Calu3 (cell line): Measurements from ENCODE around the gene TSGA10. TPM values are rescaled to one million over a fixed set of nuclear protein-coding genes. Genes with fewer than 3 reads are reported as not detected.

Source experiments
- BruUV-seq: library from RNA; stranded (reverse); fragments of 400-500 nt; replicated peaks from 2 replicates; lab custom pipeline; 2021; lab: Mats Ljungman, UMichigan
- CTCF ChIA-PET: fragments of 300-600 bp; sonication (Branson Sonifier 250); formaldehyde crosslinking; loops from one replicate; lab custom pipeline; 2022; ENCODE audit warnings: antibody characterized with exemption; lab: Charles Lee
- DNase-seq: peaks from one replicate; pipeline ENCODE4 v3.0.0; 2022
- H3K27ac Mint-ChIP-seq: one replicate; pipeline ENCODE4 v1.8.0; 2022; ENCODE audit warnings: mixed read lengths; ENCODE audit not compliant: unreplicated experiment
- H3K27me3 Mint-ChIP-seq: one replicate; pipeline ENCODE4 v1.8.0; 2022; ENCODE audit warnings: mixed read lengths; ENCODE audit not compliant: unreplicated experiment
- H3K36me3 Mint-ChIP-seq: one replicate; pipeline ENCODE4 v1.8.0; 2022; ENCODE audit warnings: mild to moderate bottlenecking, moderate library complexity, mixed read lengths; ENCODE audit not compliant: insufficient read depth, unreplicated experiment
- H3K4me1 Mint-ChIP-seq: one replicate; pipeline ENCODE4 v1.8.0; 2022; ENCODE audit warnings: mild to moderate bottlenecking, low read depth, mixed read lengths; ENCODE audit not compliant: unreplicated experiment
- H3K4me3 Mint-ChIP-seq: one replicate; pipeline ENCODE4 v1.8.0; 2022; ENCODE audit warnings: mild to moderate bottlenecking, low read depth, moderate library complexity, mixed read lengths; ENCODE audit not compliant: unreplicated experiment
- H3K9me3 Mint-ChIP-seq: one replicate; pipeline ENCODE4 v1.8.0; 2022; ENCODE audit warnings: low read depth, mixed read lengths; ENCODE audit not compliant: unreplicated experiment
- intact Hi-C: fragments of 100-400 bp; cut with micrococcal nuclease; formaldehyde crosslinking; loops from one replicate; pipeline ENCODE4 v1.10.0; 2022; ENCODE audit not compliant: unreplicated experiment
- total RNA-seq: library from RNA; stranded (reverse); gene quantifications from 2 replicates; pipeline ENCODE4 v1.2.3, GENCODE V29; 2022
- TF ChIP-seq, protein P1 (sequence below): fragments of 200-600 bp; IDR thresholded peaks from one replicate; pipeline ENCODE4 v1.8.0; 2022; ENCODE audit warnings: antibody characterized with exemption; ENCODE audit not compliant: unreplicated experiment

The TSGA10 gene
- total RNA-seq, 1 experiment from 2014 or later, result 14.2 TPM

DNA sequence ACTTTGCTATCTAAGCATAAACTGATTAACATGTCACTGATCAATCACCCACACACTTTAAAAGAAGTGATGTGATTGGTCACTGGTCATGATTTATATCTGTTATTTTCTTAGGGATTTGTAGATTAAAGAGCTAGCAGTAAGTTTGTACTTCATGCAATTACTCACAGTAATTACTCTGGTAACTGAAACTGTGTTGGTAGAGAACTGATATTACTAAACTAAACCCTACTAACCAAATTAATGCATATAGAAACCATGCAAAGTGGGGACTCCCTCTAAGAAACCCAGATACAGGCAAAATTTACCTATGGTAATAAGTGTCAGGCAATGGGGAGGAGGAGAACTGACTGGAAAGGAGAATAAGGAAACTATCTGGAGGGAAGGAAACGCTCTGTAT is 58.0 kb downstream of the TSGA10 start:
- Mint-ChIP-seq H3K4me3 (no peak overlapping the region), H3K27me3 (no peaks in the 10 kb centered on the region), H3K36me3 (no peaks in the 10 kb centered on the region), H3K27ac (no peak overlapping the region), H3K9me3 (peaks cover 2% of the 10 kb centered on the region), H3K4me1 (no peaks in the 10 kb centered on the region)
- no peak for DNase-seq
- CTCF ChIA-PET, result no interaction called here
- intact Hi-C loops, result no loop called here
- BruUV-seq, result no TSS peak
- TF ChIP-seq, protein P1, sequence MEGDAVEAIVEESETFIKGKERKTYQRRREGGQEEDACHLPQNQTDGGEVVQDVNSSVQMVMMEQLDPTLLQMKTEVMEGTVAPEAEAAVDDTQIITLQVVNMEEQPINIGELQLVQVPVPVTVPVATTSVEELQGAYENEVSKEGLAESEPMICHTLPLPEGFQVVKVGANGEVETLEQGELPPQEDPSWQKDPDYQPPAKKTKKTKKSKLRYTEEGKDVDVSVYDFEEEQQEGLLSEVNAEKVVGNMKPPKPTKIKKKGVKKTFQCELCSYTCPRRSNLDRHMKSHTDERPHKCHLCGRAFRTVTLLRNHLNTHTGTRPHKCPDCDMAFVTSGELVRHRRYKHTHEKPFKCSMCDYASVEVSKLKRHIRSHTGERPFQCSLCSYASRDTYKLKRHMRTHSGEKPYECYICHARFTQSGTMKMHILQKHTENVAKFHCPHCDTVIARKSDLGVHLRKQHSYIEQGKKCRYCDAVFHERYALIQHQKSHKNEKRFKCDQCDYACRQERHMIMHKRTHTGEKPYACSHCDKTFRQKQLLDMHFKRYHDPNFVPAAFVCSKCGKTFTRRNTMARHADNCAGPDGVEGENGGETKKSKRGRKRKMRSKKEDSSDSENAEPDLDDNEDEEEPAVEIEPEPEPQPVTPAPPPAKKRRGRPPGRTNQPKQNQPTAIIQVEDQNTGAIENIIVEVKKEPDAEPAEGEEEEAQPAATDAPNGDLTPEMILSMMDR, result no peak

DNA sequence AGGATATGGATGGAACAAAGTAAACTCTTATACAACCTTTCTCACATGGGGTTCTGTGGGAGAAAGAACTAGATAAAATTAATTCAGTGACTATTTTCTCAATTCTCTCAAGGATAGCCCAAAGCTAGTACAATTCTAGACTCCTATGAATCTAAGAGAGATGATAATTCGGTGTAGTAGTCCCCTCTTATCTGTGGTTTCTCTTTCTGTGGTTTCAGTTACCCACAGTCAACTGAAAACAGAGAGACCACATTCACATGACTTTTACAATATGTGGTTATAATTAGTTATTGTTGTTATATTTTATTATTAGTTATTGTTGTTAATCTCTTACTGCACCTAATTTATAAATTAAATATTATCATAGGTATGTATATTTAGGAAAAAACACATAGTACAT is 66.7 kb downstream of the TSGA10 start:
- Mint-ChIP-seq H3K27me3 (no peaks in the 10 kb centered on the region), H3K27ac (no peak overlapping the region), H3K4me3 (no peak overlapping the region), H3K9me3 (peaks cover 2% of the 10 kb centered on the region), H3K4me1 (no peaks in the 10 kb centered on the region), H3K36me3 (no peaks in the 10 kb centered on the region)
- CTCF ChIA-PET, result no interaction called here
- intact Hi-C loops, result loop anchor here (5.0 kb wide), 1 partner anchor 89 kb away; no protein-coding TSS in a partner anchor
- no peak for DNase-seq
- TF ChIP-seq, protein P1, result no peak
- no TSS peak for BruUV-seq

DNA sequence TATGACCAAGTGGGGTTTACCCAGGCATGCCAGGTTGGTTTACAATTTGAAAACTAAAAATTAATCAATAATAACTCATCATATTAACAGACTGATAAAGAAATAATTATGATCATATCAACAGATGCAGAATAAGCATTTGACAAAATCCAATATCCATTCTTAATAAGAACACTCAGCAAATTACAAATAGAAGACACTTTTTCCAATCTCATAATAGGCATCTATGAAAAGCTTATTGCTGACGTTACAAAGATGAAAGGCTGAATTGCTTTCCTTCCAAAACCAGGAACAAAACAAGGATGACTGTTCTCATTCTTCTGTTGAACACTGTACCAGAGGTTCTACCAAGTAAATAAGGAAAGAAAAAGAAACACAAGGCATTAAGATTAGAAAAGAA is 68.4 kb downstream of the TSGA10 start:
- intact Hi-C loops, result loop anchor here (5.0 kb wide), 1 partner anchor 91 kb away; no protein-coding TSS in a partner anchor
- TF ChIP-seq, protein P1, result no peak
- no peaks in the 10 kb centered on the region for H3K36me3 Mint-ChIP-seq
- H3K27me3 Mint-ChIP-seq, result no peaks in the 10 kb centered on the region
- no TSS peak for BruUV-seq
- DNase-seq, result no peak
- H3K4me1 Mint-ChIP-seq, result no peaks in the 10 kb centered on the region
- H3K9me3 Mint-ChIP-seq, result no peaks in the 10 kb centered on the region
- CTCF ChIA-PET, result no interaction called here
- H3K27ac Mint-ChIP-seq, result no peak overlapping the region
- H3K4me3 Mint-ChIP-seq, result no peak overlapping the region

DNA sequence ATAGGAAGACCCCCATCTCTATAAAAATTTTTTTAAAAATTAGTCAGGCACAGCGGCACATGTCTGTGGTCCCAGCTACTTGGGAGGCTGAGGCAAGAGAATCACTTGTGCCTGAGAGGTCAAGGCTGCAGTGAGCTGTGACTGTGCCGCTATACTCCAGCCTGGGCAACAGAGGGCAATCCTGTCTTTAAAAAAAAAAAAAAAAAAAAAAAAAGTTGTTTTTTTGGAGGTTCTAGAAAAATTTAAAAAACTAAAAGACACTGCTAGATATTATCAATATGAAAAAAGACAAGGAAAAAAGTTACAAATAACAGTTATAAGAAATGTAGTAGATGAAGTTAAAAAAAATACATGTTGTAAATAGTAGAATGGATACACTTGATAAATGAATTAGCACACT is 69.3 kb downstream of the TSGA10 start:
- no peaks in the 10 kb centered on the region for H3K36me3 Mint-ChIP-seq
- TF ChIP-seq, protein P1, result peak; percentile 20
- H3K27me3 Mint-ChIP-seq, result no peaks in the 10 kb centered on the region
- no peak overlapping the region for H3K4me3 Mint-ChIP-seq
- intact Hi-C loops, result loop anchor here (5.0 kb wide), 1 partner anchor 92 kb away; no protein-coding TSS in a partner anchor
- no TSS peak for BruUV-seq
- DNase-seq, result no peak
- no peaks in the 10 kb centered on the region for H3K4me1 Mint-ChIP-seq
- no peaks in the 10 kb centered on the region for H3K9me3 Mint-ChIP-seq
- CTCF ChIA-PET, result interaction anchor here (0.7 kb wide), 1 partner anchor 17 kb away, joined by 5 read pairs; no protein-coding TSS in a partner anchor
- H3K27ac Mint-ChIP-seq, result no peak overlapping the region
